ENCODE measurements around the gene SCNN1A.

- TF ChIP-seq CTCF (IDR thresholded peaks at IDR 0.05) (no peak), POLR2A (IDR thresholded peaks at IDR 0.05) (no peak)
Observed at GRCh38 chr12:6356374-6356820, 19.0 kb downstream of the SCNN1A start.
